ENCODE results near the gene DMC1.

DNA sequence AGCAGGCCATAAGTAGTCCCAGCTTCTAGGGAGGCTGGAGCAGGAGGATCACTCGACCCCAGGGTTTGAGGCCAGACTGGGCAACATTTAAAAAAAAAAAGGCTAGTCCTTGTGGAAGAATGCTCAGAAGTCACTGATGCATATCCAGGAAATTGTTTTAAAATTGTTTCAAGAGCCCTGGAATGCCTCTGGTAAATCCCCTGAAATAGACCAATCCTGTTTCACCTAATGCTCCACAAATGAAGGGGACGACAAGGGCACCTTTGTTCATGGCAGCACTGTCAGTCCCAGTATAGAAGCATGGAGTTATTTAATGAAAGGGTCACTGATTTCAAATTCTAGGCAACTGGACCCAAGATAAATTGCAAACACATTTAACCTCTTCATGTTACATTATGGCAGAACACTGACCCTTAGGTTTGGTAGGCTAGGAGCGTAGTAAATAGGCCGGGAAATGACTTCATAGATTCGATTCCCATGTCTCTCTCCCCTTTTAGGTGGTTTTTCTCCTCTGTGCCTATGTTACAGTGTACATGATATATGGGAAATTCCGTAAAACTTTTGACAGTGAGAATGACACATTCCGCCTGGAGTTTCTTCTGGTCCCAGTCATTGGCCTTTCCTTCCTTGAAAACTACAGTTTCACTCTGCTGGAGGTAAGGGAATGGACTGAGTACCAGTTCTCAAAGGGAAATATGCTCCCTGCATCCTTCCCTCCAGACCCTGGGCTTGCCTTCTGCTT is 90.7 kb downstream of the DMC1 start:
- no peak for TF ChIP-seq POLR2A (IDR thresholded peaks at IDR 0.05)
- TF ChIP-seq, protein P1, sequence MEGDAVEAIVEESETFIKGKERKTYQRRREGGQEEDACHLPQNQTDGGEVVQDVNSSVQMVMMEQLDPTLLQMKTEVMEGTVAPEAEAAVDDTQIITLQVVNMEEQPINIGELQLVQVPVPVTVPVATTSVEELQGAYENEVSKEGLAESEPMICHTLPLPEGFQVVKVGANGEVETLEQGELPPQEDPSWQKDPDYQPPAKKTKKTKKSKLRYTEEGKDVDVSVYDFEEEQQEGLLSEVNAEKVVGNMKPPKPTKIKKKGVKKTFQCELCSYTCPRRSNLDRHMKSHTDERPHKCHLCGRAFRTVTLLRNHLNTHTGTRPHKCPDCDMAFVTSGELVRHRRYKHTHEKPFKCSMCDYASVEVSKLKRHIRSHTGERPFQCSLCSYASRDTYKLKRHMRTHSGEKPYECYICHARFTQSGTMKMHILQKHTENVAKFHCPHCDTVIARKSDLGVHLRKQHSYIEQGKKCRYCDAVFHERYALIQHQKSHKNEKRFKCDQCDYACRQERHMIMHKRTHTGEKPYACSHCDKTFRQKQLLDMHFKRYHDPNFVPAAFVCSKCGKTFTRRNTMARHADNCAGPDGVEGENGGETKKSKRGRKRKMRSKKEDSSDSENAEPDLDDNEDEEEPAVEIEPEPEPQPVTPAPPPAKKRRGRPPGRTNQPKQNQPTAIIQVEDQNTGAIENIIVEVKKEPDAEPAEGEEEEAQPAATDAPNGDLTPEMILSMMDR (IDR thresholded peaks at IDR 0.05): no peak
